ENCODE data around the gene PDE4D.

DNA sequence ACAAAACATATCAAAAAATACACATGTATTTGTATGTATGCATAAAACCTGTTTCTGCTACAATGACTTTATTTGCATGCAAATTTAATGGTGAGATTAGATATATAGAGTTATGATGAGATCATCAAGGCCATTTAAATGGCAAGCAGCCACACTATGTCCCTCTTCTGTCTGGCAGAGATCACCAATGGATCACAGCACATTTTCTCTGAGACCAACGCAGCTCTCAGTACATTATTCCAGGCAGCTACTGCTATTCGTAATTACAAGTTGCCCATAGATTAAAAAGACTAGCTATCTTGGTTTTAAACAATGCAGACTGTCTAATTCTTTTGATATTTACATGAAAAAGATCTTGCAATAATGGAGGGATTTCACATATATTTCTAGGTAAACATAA lies 629.5 kb downstream of the PDE4D start:
- no peak for TF ChIP-seq HDAC2 (IDR thresholded peaks at IDR 0.05)
- TF ChIP-seq EP300 (IDR thresholded peaks at IDR 0.05; ENCODE audit: borderline replicate concordance in 1 of 2, control insufficient read depth in 1 of 2, low read depth in 2 of 2, low read length in 2 of 2): no peak
- TF ChIP-seq, protein P1, sequence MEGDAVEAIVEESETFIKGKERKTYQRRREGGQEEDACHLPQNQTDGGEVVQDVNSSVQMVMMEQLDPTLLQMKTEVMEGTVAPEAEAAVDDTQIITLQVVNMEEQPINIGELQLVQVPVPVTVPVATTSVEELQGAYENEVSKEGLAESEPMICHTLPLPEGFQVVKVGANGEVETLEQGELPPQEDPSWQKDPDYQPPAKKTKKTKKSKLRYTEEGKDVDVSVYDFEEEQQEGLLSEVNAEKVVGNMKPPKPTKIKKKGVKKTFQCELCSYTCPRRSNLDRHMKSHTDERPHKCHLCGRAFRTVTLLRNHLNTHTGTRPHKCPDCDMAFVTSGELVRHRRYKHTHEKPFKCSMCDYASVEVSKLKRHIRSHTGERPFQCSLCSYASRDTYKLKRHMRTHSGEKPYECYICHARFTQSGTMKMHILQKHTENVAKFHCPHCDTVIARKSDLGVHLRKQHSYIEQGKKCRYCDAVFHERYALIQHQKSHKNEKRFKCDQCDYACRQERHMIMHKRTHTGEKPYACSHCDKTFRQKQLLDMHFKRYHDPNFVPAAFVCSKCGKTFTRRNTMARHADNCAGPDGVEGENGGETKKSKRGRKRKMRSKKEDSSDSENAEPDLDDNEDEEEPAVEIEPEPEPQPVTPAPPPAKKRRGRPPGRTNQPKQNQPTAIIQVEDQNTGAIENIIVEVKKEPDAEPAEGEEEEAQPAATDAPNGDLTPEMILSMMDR (IDR thresholded peaks at IDR 0.05 in 2 of 3, conservative IDR thresholded peaks at IDR 0.05 in 1 of 3; ENCODE audit: control insufficient read depth in 2 of 3, extremely low read depth in 1 of 3, insufficient read depth in 1 of 3, low read depth in 3 of 3, low read length in 3 of 3): no peak
- no peak for TF ChIP-seq CREB1 (IDR thresholded peaks at IDR 0.05; ENCODE audit: low read depth)
- TF ChIP-seq JUND (IDR thresholded peaks at IDR 0.05; ENCODE audit: low read depth, low read length): no peak
- TF ChIP-seq, protein P2, sequence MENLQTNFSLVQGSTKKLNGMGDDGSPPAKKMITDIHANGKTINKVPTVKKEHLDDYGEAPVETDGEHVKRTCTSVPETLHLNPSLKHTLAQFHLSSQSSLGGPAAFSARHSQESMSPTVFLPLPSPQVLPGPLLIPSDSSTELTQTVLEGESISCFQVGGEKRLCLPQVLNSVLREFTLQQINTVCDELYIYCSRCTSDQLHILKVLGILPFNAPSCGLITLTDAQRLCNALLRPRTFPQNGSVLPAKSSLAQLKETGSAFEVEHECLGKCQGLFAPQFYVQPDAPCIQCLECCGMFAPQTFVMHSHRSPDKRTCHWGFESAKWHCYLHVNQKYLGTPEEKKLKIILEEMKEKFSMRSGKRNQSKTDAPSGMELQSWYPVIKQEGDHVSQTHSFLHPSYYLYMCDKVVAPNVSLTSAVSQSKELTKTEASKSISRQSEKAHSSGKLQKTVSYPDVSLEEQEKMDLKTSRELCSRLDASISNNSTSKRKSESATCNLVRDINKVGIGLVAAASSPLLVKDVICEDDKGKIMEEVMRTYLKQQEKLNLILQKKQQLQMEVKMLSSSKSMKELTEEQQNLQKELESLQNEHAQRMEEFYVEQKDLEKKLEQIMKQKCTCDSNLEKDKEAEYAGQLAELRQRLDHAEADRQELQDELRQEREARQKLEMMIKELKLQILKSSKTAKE (IDR thresholded peaks at IDR 0.05; ENCODE audit: low read depth, poor library complexity, severe bottlenecking): no peak
- no peak for TF ChIP-seq MEF2B (IDR thresholded peaks at IDR 0.05; ENCODE audit: partially characterized antibody, poor library complexity, severe bottlenecking)
- no peak for TF ChIP-seq EZH2 (IDR thresholded peaks at IDR 0.05; ENCODE audit: borderline replicate concordance, control insufficient read depth, low read depth, low read length)

Data from GM12878 (cell line).